ENCODE measurements around the gene ASPN.

- no peak for TF ChIP-seq CTCF (conservative IDR thresholded peaks at IDR 0.05; ENCODE audit: low read depth, low read length)
- TF ChIP-seq EZH2 (IDR thresholded peaks at IDR 0.05; ENCODE audit: borderline replicate concordance, low read depth, low read length, poor library complexity, severe bottlenecking): no peak
Observed at GRCh38 chr9:92432350-92432749, 50.0 kb downstream of the ASPN start.

Measured in A673 (cell line).